Large intestine (tissue), 3 donors: ENCODE measurements around the gene PLXNC1. TPM values are rescaled to one million over a fixed set of nuclear protein-coding genes. Genes with fewer than 3 reads are reported as not detected.

Experiments
- DNase-seq, 2 donors: peaks; one replicate each; pipeline versions ENCODE4 v3.0.0 to v3.0.0-alpha.2; 2013
- H3K27ac ChIP-seq: one replicate; pipeline ENCODE4 v1.5.1; 2013; ENCODE audit warnings: low read length
- H3K27me3 ChIP-seq: 2 replicates; pipeline ENCODE4 v1.6.1; 2013; ENCODE audit warnings: low read length; ENCODE audit not compliant: control insufficient read depth, insufficient read depth
- H3K36me3 ChIP-seq: 2 replicates; pipeline ENCODE4 v1.6.1; 2013; ENCODE audit warnings: low read length; ENCODE audit not compliant: control insufficient read depth, insufficient read depth
- H3K4me1 ChIP-seq: one replicate; pipeline ENCODE4 v1.6.1; 2013; ENCODE audit warnings: low read length; ENCODE audit not compliant: control insufficient read depth, insufficient read depth
- H3K4me3 ChIP-seq: one replicate; pipeline ENCODE4 v1.5.1; 2013; ENCODE audit warnings: low read length
- H3K9me3 ChIP-seq: one replicate; pipeline ENCODE4 v1.6.1; 2013; ENCODE audit warnings: mild to moderate bottlenecking, low read depth, low read length, moderate library complexity; ENCODE audit not compliant: control insufficient read depth
- WGBS: methylation state at CpG from one replicate; pipeline ENCODE4 v1.1.5; 2013; ENCODE audit warnings: low lambda C conversion rate; ENCODE audit not compliant: insufficient coverage; 5-methylcytosine and 5-hydroxymethylcytosine counted together
- polyA plus RNA-seq: library from polyadenylated mRNA; unstranded; fragments of 120-200 nt; gene quantifications from one replicate; pipeline ENCODE4 v1.2.1, GENCODE V29; 2013

PLXNC1 gene
- polyA plus RNA-seq, 1 donor, result 20.3 TPM

- 100% methylated on average over 2 of the region's 6 CpGs for WGBS
- H3K27me3 ChIP-seq, result no peaks in the 10 kb centered on the region
- peak overlapping the region; percentile 93 for H3K27ac ChIP-seq
- no peak overlapping the region for H3K4me3 ChIP-seq
- peak; percentile 58 to 63 for DNase-seq
- H3K36me3 ChIP-seq, result no peaks in the 10 kb centered on the region
- no peaks in the 10 kb centered on the region for H3K9me3 ChIP-seq
- H3K4me1 ChIP-seq, result peaks cover 15% of the 10 kb centered on the region
Measured at GRCh38 chr12:94133964-94134795, 14.2 kb upstream of the PLXNC1 start.

- no peaks in the 10 kb centered on the region for H3K9me3 ChIP-seq
- no peaks in the 10 kb centered on the region for H3K27me3 ChIP-seq
- no peaks in the 10 kb centered on the region for H3K36me3 ChIP-seq
- WGBS, result no CpG with 5 or more reads among the region's 1 CpG
- DNase-seq, result peak; percentile 59 to 77
- no peak overlapping the region for H3K4me3 ChIP-seq
- H3K4me1 ChIP-seq, result peaks cover 15% of the 10 kb centered on the region
- peak overlapping the region; percentile 93 for H3K27ac ChIP-seq
Measured at GRCh38 chr12:94135896-94136295, 12.5 kb upstream of the PLXNC1 start.

GRCh38 chr12:94139816-94140215, 8.6 kb upstream of the PLXNC1 start:
- Histone ChIP-seq H3K4me1 (peaks cover 29% of the 10 kb centered on the region), H3K27ac (no peak overlapping the region), H3K9me3 (no peaks in the 10 kb centered on the region), H3K36me3 (no peaks in the 10 kb centered on the region), H3K27me3 (no peaks in the 10 kb centered on the region), H3K4me3 (no peak overlapping the region)
- no peak for DNase-seq
- WGBS, result no CpG with 5 or more reads among the region's 21 CpGs

GRCh38 chr12:94140556-94140955, 7.8 kb upstream of the PLXNC1 start:
- no peak for DNase-seq

GRCh38 chr12:94141004-94141764, 7.2 kb upstream of the PLXNC1 start:
- H3K4me3 ChIP-seq, result no peak overlapping the region
- H3K36me3 ChIP-seq, result no peaks in the 10 kb centered on the region
- no peaks in the 10 kb centered on the region for H3K9me3 ChIP-seq
- WGBS, result no CpG with 5 or more reads among the region's 15 CpGs
- peaks cover 18% of the 10 kb centered on the region for H3K4me1 ChIP-seq
- H3K27ac ChIP-seq, result no peak overlapping the region
- H3K27me3 ChIP-seq, result no peaks in the 10 kb centered on the region
- no peak for DNase-seq

More at GRCh38 chr12:94140556-94140955, 7.8 kb upstream of the PLXNC1 start:
- H3K27me3 ChIP-seq, result no peaks in the 10 kb centered on the region
- WGBS, result no CpG with 5 or more reads among the region's 13 CpGs
- H3K4me1 ChIP-seq, result peaks cover 24% of the 10 kb centered on the region
- no peaks in the 10 kb centered on the region for H3K36me3 ChIP-seq
- no peaks in the 10 kb centered on the region for H3K9me3 ChIP-seq
- no peak overlapping the region for H3K4me3 ChIP-seq
- H3K27ac ChIP-seq, result no peak overlapping the region

GRCh38 chr12:94141892-94142291, 6.5 kb upstream of the PLXNC1 start:
- Histone ChIP-seq H3K36me3 (no peaks in the 10 kb centered on the region), H3K4me1 (peaks cover 15% of the 10 kb centered on the region), H3K27me3 (no peaks in the 10 kb centered on the region), H3K27ac (no peak overlapping the region), H3K4me3 (no peak overlapping the region), H3K9me3 (no peaks in the 10 kb centered on the region)
- no peak for DNase-seq
- WGBS, result no CpG with 5 or more reads among the region's 3 CpGs

GRCh38 chr12:94143438-94143837, 4.9 kb upstream of the PLXNC1 start:
- Histone ChIP-seq H3K27me3 (peaks cover 7% of the 10 kb centered on the region), H3K27ac (peak overlapping the region; percentile 35), H3K4me3 (no peak overlapping the region), H3K36me3 (no peaks in the 10 kb centered on the region), H3K4me1 (peaks cover 20% of the 10 kb centered on the region), H3K9me3 (no peaks in the 10 kb centered on the region)
- no peak for DNase-seq
- WGBS, result 93% methylated on average over 3 of the region's 7 CpGs

GRCh38 chr12:94143951-94144350, 4.4 kb upstream of the PLXNC1 start:
- H3K4me3 ChIP-seq, result no peak overlapping the region
- no peaks in the 10 kb centered on the region for H3K36me3 ChIP-seq

GRCh38 chr12:94144781-94145180, 3.6 kb upstream of the PLXNC1 start:
- no peak for DNase-seq
- H3K36me3 ChIP-seq, result no peaks in the 10 kb centered on the region
- H3K9me3 ChIP-seq, result no peaks in the 10 kb centered on the region
- 50% methylated on average over 1 of the region's 3 CpGs for WGBS
- peaks cover 7% of the 10 kb centered on the region for H3K27me3 ChIP-seq
- no peak overlapping the region for H3K4me3 ChIP-seq
- no peak overlapping the region for H3K27ac ChIP-seq
- H3K4me1 ChIP-seq, result peaks cover 20% of the 10 kb centered on the region

More at GRCh38 chr12:94143951-94144350, 4.4 kb upstream of the PLXNC1 start:
- no peak for DNase-seq
- WGBS, result 50% methylated on average over 1 of the region's 5 CpGs
- Histone ChIP-seq H3K4me1 (peaks cover 20% of the 10 kb centered on the region), H3K9me3 (no peaks in the 10 kb centered on the region), H3K27me3 (peaks cover 7% of the 10 kb centered on the region), H3K27ac (peak overlapping the region; percentile 35)

- H3K4me3 ChIP-seq, result no peak overlapping the region
- H3K9me3 ChIP-seq, result no peaks in the 10 kb centered on the region
- peaks cover 10% of the 10 kb centered on the region for H3K27me3 ChIP-seq
- peaks cover 20% of the 10 kb centered on the region for H3K4me1 ChIP-seq
- no peaks in the 10 kb centered on the region for H3K36me3 ChIP-seq
- 80% methylated on average over 2 of the region's 12 CpGs for WGBS
- no peak for DNase-seq
- no peak overlapping the region for H3K27ac ChIP-seq
Measured at GRCh38 chr12:94145191-94145983, 3.0 kb upstream of the PLXNC1 start.
